Suprapubic skin (tissue), 4 donors: Measurements from ENCODE around the gene PPIF.

ENCODE experiments used
- EP300 ChIP-seq: sonication (generic); formaldehyde crosslinking; IDR thresholded peaks from one replicate; pipeline ENCODE4 v1.6.1; 2017; ENCODE audit warnings: antibody characterized with exemption
- POLR2A ChIP-seq, 2 donors: fragments of 450-650 bp; IDR thresholded peaks; one replicate each; pipeline ENCODE4 v1.6.1; 2017; ENCODE audit warnings: antibody characterized with exemption in 2 of 2, mild to moderate bottlenecking in 2 of 2, moderate library complexity in 2 of 2
- POLR2AphosphoS5 ChIP-seq, 3 donors: sonication (generic); formaldehyde crosslinking; IDR thresholded peaks; one replicate each; pipeline ENCODE4 v1.6.1; 2017; ENCODE audit warnings: antibody characterized with exemption in 3 of 3
- TF ChIP-seq, protein P1 (sequence below), 2 donors: fragments of 200-600 bp in 1 of 2; fragments of 450-650 bp in 1 of 2; sonication (generic) in 1 of 2; IDR thresholded peaks; one replicate each; pipeline ENCODE4 v1.5.1; 2016 to 2019; ENCODE audit warnings: antibody characterized with exemption in 2 of 2, mild to moderate bottlenecking in 1 of 2, moderate library complexity in 1 of 2

DNA sequence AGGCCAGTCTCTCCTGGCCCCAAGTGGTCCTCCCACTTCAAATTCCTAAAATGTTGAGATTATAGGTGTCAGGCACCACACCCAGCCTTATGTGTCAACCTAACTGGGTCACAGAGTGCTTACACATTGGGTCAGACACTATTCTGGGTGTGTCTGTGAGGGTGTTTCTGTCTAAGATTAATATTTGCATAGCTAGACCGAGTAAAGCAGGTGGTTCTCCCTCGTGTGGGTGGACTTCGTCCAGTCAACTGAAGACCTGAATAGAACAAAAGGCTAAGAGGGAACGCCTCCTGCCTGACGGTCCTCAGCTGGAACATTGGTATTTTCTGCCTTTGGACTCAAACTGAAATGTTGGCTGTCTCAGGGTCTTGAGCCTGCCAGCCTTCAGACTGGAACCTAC, 11.5 kb downstream of the PPIF start:
- TF ChIP-seq, protein P1, sequence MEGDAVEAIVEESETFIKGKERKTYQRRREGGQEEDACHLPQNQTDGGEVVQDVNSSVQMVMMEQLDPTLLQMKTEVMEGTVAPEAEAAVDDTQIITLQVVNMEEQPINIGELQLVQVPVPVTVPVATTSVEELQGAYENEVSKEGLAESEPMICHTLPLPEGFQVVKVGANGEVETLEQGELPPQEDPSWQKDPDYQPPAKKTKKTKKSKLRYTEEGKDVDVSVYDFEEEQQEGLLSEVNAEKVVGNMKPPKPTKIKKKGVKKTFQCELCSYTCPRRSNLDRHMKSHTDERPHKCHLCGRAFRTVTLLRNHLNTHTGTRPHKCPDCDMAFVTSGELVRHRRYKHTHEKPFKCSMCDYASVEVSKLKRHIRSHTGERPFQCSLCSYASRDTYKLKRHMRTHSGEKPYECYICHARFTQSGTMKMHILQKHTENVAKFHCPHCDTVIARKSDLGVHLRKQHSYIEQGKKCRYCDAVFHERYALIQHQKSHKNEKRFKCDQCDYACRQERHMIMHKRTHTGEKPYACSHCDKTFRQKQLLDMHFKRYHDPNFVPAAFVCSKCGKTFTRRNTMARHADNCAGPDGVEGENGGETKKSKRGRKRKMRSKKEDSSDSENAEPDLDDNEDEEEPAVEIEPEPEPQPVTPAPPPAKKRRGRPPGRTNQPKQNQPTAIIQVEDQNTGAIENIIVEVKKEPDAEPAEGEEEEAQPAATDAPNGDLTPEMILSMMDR (IDR thresholded peaks at IDR 0.05), result no peak
- TF ChIP-seq EP300, result no peak
- no peak for TF ChIP-seq POLR2A (IDR thresholded peaks at IDR 0.05)
- TF ChIP-seq POLR2AphosphoS5 (IDR thresholded peaks at IDR 0.05), result no peak
